ENCODE data around the gene EPYC. TPM values are rescaled to one million over a fixed set of nuclear protein-coding genes. Genes with fewer than 3 reads are reported as not detected.

Gene EPYC
- total RNA-seq, 1 experiment from 2014 or later, result not detected

DNA sequence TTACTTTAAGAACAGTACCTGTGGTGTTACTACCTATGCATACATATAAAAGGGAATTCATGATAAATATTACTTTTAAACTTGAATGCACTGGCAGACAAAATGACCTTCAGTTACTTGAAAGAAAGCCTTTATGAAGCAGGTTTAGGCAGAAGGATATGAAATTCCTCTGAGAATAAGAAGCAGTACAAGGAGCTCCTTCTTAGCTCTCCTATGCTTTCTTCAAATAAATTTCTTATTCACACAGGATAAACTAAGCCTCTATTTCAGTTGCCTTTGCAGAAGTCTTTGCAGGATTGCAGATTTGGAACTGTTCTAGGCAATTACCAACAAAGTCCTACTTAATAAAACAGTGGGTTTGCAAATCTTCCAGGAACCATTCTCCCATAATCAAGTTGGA is 1.0 kb downstream of the EPYC start:
- H3K9ac ChIP-seq (ENCODE audit: low read length), result no peak overlapping the region
- no peak for TF ChIP-seq EZH2 (IDR thresholded peaks at IDR 0.05; ENCODE audit: low read length, unreplicated experiment)
- TF ChIP-seq, protein P1, sequence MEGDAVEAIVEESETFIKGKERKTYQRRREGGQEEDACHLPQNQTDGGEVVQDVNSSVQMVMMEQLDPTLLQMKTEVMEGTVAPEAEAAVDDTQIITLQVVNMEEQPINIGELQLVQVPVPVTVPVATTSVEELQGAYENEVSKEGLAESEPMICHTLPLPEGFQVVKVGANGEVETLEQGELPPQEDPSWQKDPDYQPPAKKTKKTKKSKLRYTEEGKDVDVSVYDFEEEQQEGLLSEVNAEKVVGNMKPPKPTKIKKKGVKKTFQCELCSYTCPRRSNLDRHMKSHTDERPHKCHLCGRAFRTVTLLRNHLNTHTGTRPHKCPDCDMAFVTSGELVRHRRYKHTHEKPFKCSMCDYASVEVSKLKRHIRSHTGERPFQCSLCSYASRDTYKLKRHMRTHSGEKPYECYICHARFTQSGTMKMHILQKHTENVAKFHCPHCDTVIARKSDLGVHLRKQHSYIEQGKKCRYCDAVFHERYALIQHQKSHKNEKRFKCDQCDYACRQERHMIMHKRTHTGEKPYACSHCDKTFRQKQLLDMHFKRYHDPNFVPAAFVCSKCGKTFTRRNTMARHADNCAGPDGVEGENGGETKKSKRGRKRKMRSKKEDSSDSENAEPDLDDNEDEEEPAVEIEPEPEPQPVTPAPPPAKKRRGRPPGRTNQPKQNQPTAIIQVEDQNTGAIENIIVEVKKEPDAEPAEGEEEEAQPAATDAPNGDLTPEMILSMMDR (conservative IDR thresholded peaks at IDR 0.05; ENCODE audit: low read depth, low read length), result no peak
- TF ChIP-seq EZH2phosphoT487 (IDR thresholded peaks at IDR 0.05; ENCODE audit: borderline replicate concordance, low read length), result no peak
- no peaks in the 10 kb centered on the region for H3K27me3 ChIP-seq (ENCODE audit: low read length)
- no peaks in the 10 kb centered on the region for H3K36me3 ChIP-seq (ENCODE audit: low read depth, low read length)
- no peaks in the 10 kb centered on the region for H3K9me3 ChIP-seq (ENCODE audit: low read length)
- DNase-seq (no peak), ATAC-seq (no peak)
- no TSS peak for BruUV-seq (replicated peaks)
- no peaks in the 10 kb centered on the region for H3K9me2 ChIP-seq (replicated peaks; ENCODE audit: low read length)
- H3F3A ChIP-seq (ENCODE audit: low read length, unreplicated experiment), result no peaks in the 10 kb centered on the region
- peaks cover 26% of the 10 kb centered on the region for H3K4me1 ChIP-seq (ENCODE audit: insufficient read depth, low read length)
- no peak overlapping the region for H3K4me2 ChIP-seq (ENCODE audit: low read length)
- no peaks in the 10 kb centered on the region for H3K79me2 ChIP-seq (ENCODE audit: low read length)
- ChIA-PET CTCF (no interaction called here), POLR2A (ENCODE audit: unreplicated experiment) (no interaction called here)
- H2AFZ ChIP-seq (ENCODE audit: low read length), result no peak overlapping the region
- H3K27ac ChIP-seq (ENCODE audit: low read length), result no peak overlapping the region
- intact Hi-C loops (cut with micrococcal nuclease), result no loop called here
- H4K20me1 ChIP-seq (ENCODE audit: low read length), result no peaks in the 10 kb centered on the region
- no peak overlapping the region for H3K4me3 ChIP-seq (ENCODE audit: low read length)

DNA sequence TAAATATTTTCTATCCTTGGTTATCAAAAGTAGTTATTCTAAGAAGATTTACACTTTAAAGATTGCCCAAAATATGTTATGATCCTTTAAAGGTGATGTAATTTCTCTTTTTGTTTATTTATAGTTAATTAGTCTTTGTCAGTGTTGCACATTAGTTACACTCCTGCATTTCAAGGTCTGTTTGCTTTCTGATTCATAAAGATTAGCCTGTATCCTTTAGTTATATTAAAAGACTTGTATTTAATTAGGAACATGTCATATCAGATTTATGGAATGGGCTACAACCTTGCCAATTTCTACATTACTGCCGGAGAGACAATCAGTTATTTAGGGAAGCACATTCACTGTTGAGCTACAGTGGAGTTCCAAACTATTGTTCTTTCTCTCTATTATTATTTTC is 3.5 kb downstream of the EPYC start:
- no peaks in the 10 kb centered on the region for H3K36me3 ChIP-seq (ENCODE audit: low read depth, low read length)
- H3F3A ChIP-seq (ENCODE audit: low read length, unreplicated experiment), result no peaks in the 10 kb centered on the region
- H3K9me2 ChIP-seq (replicated peaks; ENCODE audit: low read length), result no peaks in the 10 kb centered on the region
- H3K9me3 ChIP-seq (ENCODE audit: low read length), result no peaks in the 10 kb centered on the region
- H2AFZ ChIP-seq (ENCODE audit: low read length), result no peak overlapping the region
- TF ChIP-seq EZH2 (IDR thresholded peaks at IDR 0.05; ENCODE audit: low read length, unreplicated experiment) (no peak), EZH2phosphoT487 (IDR thresholded peaks at IDR 0.05; ENCODE audit: borderline replicate concordance, low read length) (no peak)
- TF ChIP-seq, protein P1 (conservative IDR thresholded peaks at IDR 0.05; ENCODE audit: low read depth, low read length), result no peak
- DNase-seq (no peak), ATAC-seq (peak; percentile 71)
- ChIA-PET POLR2A (ENCODE audit: unreplicated experiment) (no interaction called here), CTCF (interaction anchor here (0.6 kb wide), 1 partner anchor 13 kb away, joined by 4 read pairs; no protein-coding TSS in a partner anchor)
- no peaks in the 10 kb centered on the region for H3K79me2 ChIP-seq (ENCODE audit: low read length)
- H3K4me2 ChIP-seq (ENCODE audit: low read length), result no peak overlapping the region
- H4K20me1 ChIP-seq (ENCODE audit: low read length), result no peaks in the 10 kb centered on the region
- BruUV-seq (replicated peaks), result no TSS peak
- no peaks in the 10 kb centered on the region for H3K27me3 ChIP-seq (ENCODE audit: low read length)
- no peak overlapping the region for H3K27ac ChIP-seq (ENCODE audit: low read length)
- intact Hi-C loops (cut with micrococcal nuclease), result loop anchor here (1.0 kb wide), 1 partner anchor 8 kb away; no protein-coding TSS in a partner anchor
- H3K4me1 ChIP-seq (ENCODE audit: insufficient read depth, low read length), result peaks cover 26% of the 10 kb centered on the region
- no peak overlapping the region for H3K9ac ChIP-seq (ENCODE audit: low read length)
- no peak overlapping the region for H3K4me3 ChIP-seq (ENCODE audit: low read length)

DNA sequence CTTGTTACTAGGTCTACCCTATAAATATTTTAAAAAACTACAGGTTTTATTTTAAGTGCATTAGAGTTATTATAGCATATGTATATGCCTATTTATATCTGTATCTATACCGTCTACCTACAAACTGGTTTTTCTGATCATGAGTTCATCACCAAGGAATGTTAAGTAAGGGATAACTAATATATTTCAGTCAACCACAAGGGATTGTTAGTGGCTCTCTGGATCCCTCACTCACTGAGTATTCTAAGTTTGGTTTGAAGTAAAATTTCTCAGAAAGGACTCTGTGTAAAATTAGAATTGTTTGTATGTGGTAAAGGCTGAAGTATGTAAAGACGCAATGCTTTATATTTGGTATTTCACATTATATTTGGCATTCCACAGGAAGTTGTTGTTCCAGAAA is 4.8 kb downstream of the EPYC start:
- BruUV-seq (replicated peaks), result no TSS peak
- Histone ChIP-seq H2AFZ (ENCODE audit: low read length) (0 out of 2 replicates have a peak overlapping the region, but pooled peaks have one; percentile 3), H3K79me2 (ENCODE audit: low read length) (no peaks in the 10 kb centered on the region), H3F3A (ENCODE audit: low read length, unreplicated experiment) (no peaks in the 10 kb centered on the region), H3K4me3 (ENCODE audit: low read length) (no peak overlapping the region), H3K36me3 (ENCODE audit: low read depth, low read length) (no peaks in the 10 kb centered on the region), H4K20me1 (ENCODE audit: low read length) (no peaks in the 10 kb centered on the region), H3K9me3 (ENCODE audit: low read length) (no peaks in the 10 kb centered on the region), H3K4me2 (ENCODE audit: low read length) (peak overlapping the region; percentile 56), H3K9ac (ENCODE audit: low read length) (no peak overlapping the region), H3K27ac (ENCODE audit: low read length) (peak overlapping the region; percentile 42), H3K27me3 (ENCODE audit: low read length) (no peaks in the 10 kb centered on the region), H3K4me1 (ENCODE audit: insufficient read depth, low read length) (peaks cover 26% of the 10 kb centered on the region), H3K9me2 (replicated peaks; ENCODE audit: low read length) (no peaks in the 10 kb centered on the region)
- peak; percentile 87 for ATAC-seq
- intact Hi-C loops (cut with micrococcal nuclease), result no loop called here
- DNase-seq, result peak; percentile 82
- CTCF ChIA-PET, result no interaction called here
- TF ChIP-seq, protein P1 (conservative IDR thresholded peaks at IDR 0.05; ENCODE audit: low read depth, low read length), result no peak
- TF ChIP-seq EZH2phosphoT487 (IDR thresholded peaks at IDR 0.05; ENCODE audit: borderline replicate concordance, low read length), result no peak
- no peak for TF ChIP-seq EZH2 (IDR thresholded peaks at IDR 0.05; ENCODE audit: low read length, unreplicated experiment)
- POLR2A ChIA-PET (ENCODE audit: unreplicated experiment), result no interaction called here

All from PC-3 (cell line).